Measurements from ENCODE around the gene LDLRAD3. TPM values are rescaled to one million over a fixed set of nuclear protein-coding genes. Genes with fewer than 3 reads are reported as not detected.
A peak's percentile ranks its signal among the peaks of the same experiment; 100 is the strongest.

The LDLRAD3 gene
- polyA plus RNA-seq, 1 donor (not counting 4 experiments of a cell fraction or from before 2014, with no cell fraction given) = 13.1 TPM

GRCh38 chr11:36035999-36036398 lies 92.1 kb downstream of the LDLRAD3 start:
- H3K27ac ChIP-seq (ENCODE audit: control insufficient read depth, insufficient read depth, low read length) = no peak overlapping the region
- H4K20me1 ChIP-seq (ENCODE audit: control insufficient read depth, extremely low read depth, insufficient read depth, low read length) = no peaks in the 10 kb centered on the region
- peaks cover 0 to 4% of the 10 kb centered on the region in 2 experiments for H3K36me3 ChIP-seq (ENCODE audit: control insufficient read depth in 2 of 2, extremely low read depth in 1 of 2, insufficient read depth in 2 of 2, low read length in 2 of 2)
- dilution Hi-C loops (cut with MboI; ENCODE audit: extremely low pct_ligation_motif_present, low sequenced_read_pairs) = no loop called here
- peaks cover 16% of the 10 kb centered on the region for H3K4me1 ChIP-seq (ENCODE audit: control insufficient read depth, extremely low read depth, insufficient read depth, low read length)
- no peak overlapping the region for H2AFZ ChIP-seq (ENCODE audit: control insufficient read depth, low read length)
- H3K9me1 ChIP-seq (ENCODE audit: control insufficient read depth, extremely low read depth, insufficient read depth, low read length) = no peaks in the 10 kb centered on the region
- peaks cover 14% of the 10 kb centered on the region for H3K79me2 ChIP-seq (ENCODE audit: control insufficient read depth, insufficient read depth, low read length)
- H3K4me2 ChIP-seq (ENCODE audit: control insufficient read depth, extremely low read depth, insufficient read depth, low read depth, low read length) = no peak overlapping the region
- H3K9ac ChIP-seq (ENCODE audit: control insufficient read depth, extremely low read depth, insufficient read depth, low read length) = no peak overlapping the region
- H3K4me3 ChIP-seq (ENCODE audit: control insufficient read depth in 2 of 3, extremely low read depth in 1 of 3, insufficient read depth in 2 of 3, low read depth in 1 of 3, low read length in 3 of 3) = no peak overlapping the region
- no peaks in the 10 kb centered on the region for H3K9me3 ChIP-seq (ENCODE audit: control insufficient read depth, low read depth, low read length)
- FAIRE-seq (no peak), DNase-seq (ENCODE audit: low read depth, low spot score) (no peak)
- TF ChIP-seq EZH2 (IDR thresholded peaks at IDR 0.05; ENCODE audit: low read length) (no peak), CTCF (optimal IDR thresholded peaks at IDR 0.05 in 1 of 3, IDR thresholded peaks at IDR 0.05 in 1 of 3, conservative IDR thresholded peaks at IDR 0.05 in 1 of 3; ENCODE audit: extremely low read depth in 1 of 3, insufficient read depth in 2 of 3, low read length in 3 of 3) (no peak)
- no peaks in the 10 kb centered on the region for H3K27me3 ChIP-seq (ENCODE audit: control insufficient read depth, extremely low read depth, insufficient read depth, low read length)

GRCh38 chr11:36037031-36037430 lies 93.2 kb downstream of the LDLRAD3 start:
- H3K9me3 ChIP-seq (ENCODE audit: control insufficient read depth, low read depth, low read length) = no peaks in the 10 kb centered on the region
- H3K4me1 ChIP-seq (ENCODE audit: control insufficient read depth, extremely low read depth, insufficient read depth, low read length) = peaks cover 19% of the 10 kb centered on the region
- H4K20me1 ChIP-seq (ENCODE audit: control insufficient read depth, extremely low read depth, insufficient read depth, low read length) = no peaks in the 10 kb centered on the region
- H3K4me2 ChIP-seq (ENCODE audit: control insufficient read depth, extremely low read depth, insufficient read depth, low read depth, low read length) = no peak overlapping the region
- H3K4me3 ChIP-seq (ENCODE audit: control insufficient read depth in 2 of 3, extremely low read depth in 1 of 3, insufficient read depth in 2 of 3, low read depth in 1 of 3, low read length in 3 of 3) = no peak overlapping the region
- DNase-seq (ENCODE audit: low read depth, low spot score) = no peak
- dilution Hi-C loops (cut with MboI; ENCODE audit: extremely low pct_ligation_motif_present, low sequenced_read_pairs) = no loop called here
- TF ChIP-seq EZH2 (IDR thresholded peaks at IDR 0.05; ENCODE audit: low read length) = no peak
- TF ChIP-seq CTCF (optimal IDR thresholded peaks at IDR 0.05 in 1 of 3, IDR thresholded peaks at IDR 0.05 in 1 of 3, conservative IDR thresholded peaks at IDR 0.05 in 1 of 3; ENCODE audit: extremely low read depth in 1 of 3, insufficient read depth in 2 of 3, low read length in 3 of 3) = no peak
- peaks cover 14% of the 10 kb centered on the region for H3K79me2 ChIP-seq (ENCODE audit: control insufficient read depth, insufficient read depth, low read length)
- no peak overlapping the region for H2AFZ ChIP-seq (ENCODE audit: control insufficient read depth, low read length)
- FAIRE-seq = peak; percentile 32
- no peak overlapping the region for H3K27ac ChIP-seq (ENCODE audit: control insufficient read depth, insufficient read depth, low read length)
- H3K9me1 ChIP-seq (ENCODE audit: control insufficient read depth, extremely low read depth, insufficient read depth, low read length) = no peaks in the 10 kb centered on the region
- no peak overlapping the region for H3K9ac ChIP-seq (ENCODE audit: control insufficient read depth, extremely low read depth, insufficient read depth, low read length)
- H3K36me3 ChIP-seq (ENCODE audit: control insufficient read depth in 2 of 2, extremely low read depth in 1 of 2, insufficient read depth in 2 of 2, low read length in 2 of 2) = peaks cover 3 to 4% of the 10 kb centered on the region in 2 experiments
- no peaks in the 10 kb centered on the region for H3K27me3 ChIP-seq (ENCODE audit: control insufficient read depth, extremely low read depth, insufficient read depth, low read length)

Data from keratinocyte (primary cell).